ENCODE data around the gene ADARB2. TPM values are rescaled to one million over a fixed set of nuclear protein-coding genes. Genes with fewer than 3 reads are reported as not detected.

The ADARB2 gene
- total RNA-seq, 4 donors from 2014 or later = 0.13 to 6.1 (median 0.57) TPM

- TF ChIP-seq CTCF (IDR thresholded peaks at IDR 0.05) = no peak
Measured at GRCh38 chr10:1142596-1142995, 594.7 kb downstream of the ADARB2 start.

GRCh38 chr10:1141701-1142100 is 595.6 kb downstream of the ADARB2 start:
- TF ChIP-seq CTCF (IDR thresholded peaks at IDR 0.05) = no peak
- DNase-seq (ENCODE audit: low spot score) = no peak
- ATAC-seq (ENCODE audit: low FRiP score) = no peak

More at GRCh38 chr10:1142596-1142995, 594.7 kb downstream of the ADARB2 start:
- ATAC-seq (ENCODE audit: low FRiP score) (no peak), DNase-seq (ENCODE audit: low spot score) (no peak)

GRCh38 chr10:1141261-1141660 is 596.1 kb downstream of the ADARB2 start:
- no peak for ATAC-seq (ENCODE audit: low FRiP score)
- no peak for TF ChIP-seq CTCF (IDR thresholded peaks at IDR 0.05)
- no peak for DNase-seq (ENCODE audit: low spot score)

- no peak for TF ChIP-seq CTCF (IDR thresholded peaks at IDR 0.05)
- no peak for DNase-seq (ENCODE audit: low spot score)
- no peak for ATAC-seq (ENCODE audit: low FRiP score)
Measured at GRCh38 chr10:1138529-1138928, 598.8 kb downstream of the ADARB2 start.

- ATAC-seq (ENCODE audit: low FRiP score) = no peak
- TF ChIP-seq CTCF (IDR thresholded peaks at IDR 0.05) = no peak
- no peak for DNase-seq (ENCODE audit: low spot score)
Measured at GRCh38 chr10:1137499-1138163, 599.7 kb downstream of the ADARB2 start.

- DNase-seq (ENCODE audit: low spot score) (no peak), ATAC-seq (ENCODE audit: low FRiP score) (no peak)
- no peak for TF ChIP-seq CTCF (IDR thresholded peaks at IDR 0.05)
Measured at GRCh38 chr10:1136268-1136667, 601.1 kb downstream of the ADARB2 start.

GRCh38 chr10:1134156-1134555 is 603.2 kb downstream of the ADARB2 start:
- ATAC-seq (ENCODE audit: low FRiP score) = no peak
- no peak for DNase-seq (ENCODE audit: low spot score)
- TF ChIP-seq CTCF (IDR thresholded peaks at IDR 0.05) = no peak
